HG02588 (cell line): ENCODE results near the gene RASGEF1C.
"Not testable (repeated sequence)": the region's sequence is repeated elsewhere in the genome, so short reads cannot be mapped to it uniquely, and the experiment has no call there.

Source experiments
- ATAC-seq: cut with Tn5 transposase; IDR thresholded peaks from one replicate; pipeline ENCODE4 v1.9.1; 2021; ENCODE audit warnings: mild to moderate bottlenecking, moderate library complexity; ENCODE audit not compliant: unreplicated experiment

The RASGEF1C gene

GRCh38 chr5:180104168-180104530 is 104.9 kb downstream of the RASGEF1C start:
- no peak for ATAC-seq

DNA sequence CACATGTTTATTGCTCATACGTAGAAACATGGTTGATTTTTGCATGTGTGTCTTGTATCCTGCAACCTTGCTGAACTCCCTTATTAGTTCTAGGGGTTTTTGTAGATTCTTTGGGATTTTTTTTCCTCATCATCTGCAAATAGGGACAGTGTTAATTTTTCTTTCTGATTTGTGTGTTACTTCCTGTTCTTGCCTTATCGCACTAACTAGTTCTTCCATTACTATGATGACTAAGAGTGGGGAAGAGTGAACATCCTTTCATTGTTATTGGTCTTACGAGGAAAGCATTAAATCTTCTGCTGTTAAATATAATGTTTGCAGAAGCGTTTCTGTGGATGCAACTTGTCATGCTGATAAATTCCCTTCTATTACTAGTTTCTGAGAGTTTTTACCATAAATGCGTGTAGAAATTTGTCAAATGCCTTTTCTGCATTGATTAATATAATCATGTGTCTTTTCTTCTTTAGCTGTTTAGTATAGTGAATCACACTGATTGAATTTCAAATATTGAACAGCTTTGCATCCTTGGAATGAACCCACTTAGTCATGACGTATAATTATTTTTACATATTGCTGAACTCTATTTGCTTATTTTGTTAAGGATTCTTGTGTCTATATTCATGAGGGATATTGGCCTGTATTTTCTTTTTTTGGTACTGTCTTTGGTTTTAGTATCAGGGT is 105.4 kb downstream of the RASGEF1C start:
- no peak for ATAC-seq

DNA sequence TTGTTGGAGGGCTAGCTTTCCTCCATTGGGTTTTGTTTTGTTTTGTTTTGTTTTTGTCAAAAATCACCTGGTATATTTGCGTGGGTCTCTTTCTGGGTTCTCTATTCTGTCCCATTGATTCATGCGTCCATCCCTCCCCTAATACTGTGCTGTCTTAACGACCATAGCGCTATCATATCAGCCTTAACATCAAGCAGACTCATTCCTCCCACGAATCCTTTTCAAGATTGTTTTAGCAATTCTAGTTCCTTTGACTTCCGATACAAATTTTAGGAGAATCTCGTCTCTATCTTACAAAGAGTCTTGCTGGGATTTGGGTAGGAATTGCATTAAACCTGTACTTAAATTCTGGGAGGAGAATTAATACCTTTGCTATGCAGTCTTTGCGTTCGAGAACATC is 106.4 kb downstream of the RASGEF1C start:
- ATAC-seq: no peak

- no peak for ATAC-seq
Measured at GRCh38 chr5:180101451-180102105, 107.4 kb downstream of the RASGEF1C start.

DNA sequence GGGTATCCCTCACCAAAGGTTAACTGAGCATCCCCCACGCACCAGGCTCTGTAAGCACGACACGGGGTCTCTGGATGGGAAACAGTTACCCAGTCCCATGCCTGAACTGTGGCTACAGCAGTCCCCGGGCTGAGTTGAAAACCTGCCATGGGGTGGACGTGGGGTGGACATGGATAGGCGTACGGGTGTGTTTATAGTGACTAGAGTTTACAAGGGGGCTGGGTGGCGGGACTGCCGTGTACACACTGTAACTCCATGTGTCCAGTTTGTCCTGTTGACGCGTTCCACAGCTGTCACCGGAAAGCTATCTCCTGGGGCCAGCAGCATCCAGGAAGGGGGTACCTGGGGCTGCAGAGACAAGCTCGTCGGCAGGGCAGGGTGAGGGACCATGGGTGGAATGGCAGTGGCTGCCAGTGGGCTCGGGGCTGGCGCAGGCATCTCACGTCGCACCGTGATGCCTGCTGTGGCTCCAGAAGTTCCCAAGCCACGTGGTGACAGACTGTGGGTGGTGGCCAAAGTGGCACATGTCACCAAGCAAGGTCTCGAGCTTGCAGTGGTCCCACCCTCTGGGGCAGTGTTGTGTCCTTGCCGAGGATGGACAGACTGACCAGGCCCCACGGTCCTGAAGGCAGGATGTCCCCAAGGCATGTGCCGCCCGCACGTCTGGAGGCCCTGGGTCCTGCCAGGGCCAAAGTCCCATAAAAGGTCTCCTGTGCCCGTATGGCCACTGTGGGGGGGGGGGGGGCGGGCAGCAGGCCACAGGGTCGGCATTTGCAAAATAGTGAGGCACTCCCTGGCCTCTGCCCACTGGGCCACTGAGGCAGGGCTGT is 108.2 kb downstream of the RASGEF1C start:
- no peak for ATAC-seq

DNA sequence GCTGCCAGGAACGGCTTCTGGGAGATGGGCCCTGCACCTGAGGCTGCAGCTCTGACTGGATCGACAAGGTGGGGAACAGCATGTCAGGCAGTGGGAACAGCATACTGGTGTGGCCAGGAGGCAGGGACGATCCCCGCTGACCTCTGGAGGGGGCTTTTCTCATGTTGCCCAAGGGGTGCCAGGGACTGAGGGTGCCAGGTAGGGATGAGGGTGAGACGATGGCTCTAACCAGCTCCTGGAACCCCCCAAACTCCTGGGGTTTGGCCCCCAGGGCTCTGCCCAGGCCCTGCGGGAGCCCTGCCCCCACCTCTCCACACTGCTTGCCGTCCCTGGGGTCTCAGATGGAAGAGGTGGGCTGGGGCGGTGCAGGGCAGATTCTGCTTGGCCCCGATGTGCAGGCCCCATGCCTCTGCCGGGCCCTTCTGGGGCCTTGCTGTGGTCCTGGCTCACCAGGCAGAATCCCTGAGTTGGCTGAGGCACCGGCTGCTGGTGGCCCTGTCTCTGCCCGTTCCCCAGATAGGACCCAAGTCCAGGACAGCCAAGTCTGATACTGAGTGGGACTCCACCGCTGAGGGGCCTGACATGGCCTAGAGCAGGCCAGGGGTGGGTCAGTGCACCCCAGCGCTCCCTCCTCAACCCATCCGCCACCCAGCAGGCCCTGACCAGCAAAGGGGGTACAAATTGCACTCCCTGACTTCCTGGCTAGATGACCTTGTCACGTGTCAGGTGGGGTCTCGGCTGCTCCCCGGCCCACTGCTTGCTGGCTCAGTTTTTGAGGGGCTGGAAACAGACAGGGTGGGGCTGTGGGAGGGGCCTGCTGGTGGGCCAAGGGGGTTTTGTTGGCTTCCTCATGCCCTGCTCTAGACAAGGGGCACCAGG is 109.0 kb downstream of the RASGEF1C start:
- no peak for ATAC-seq

GRCh38 chr5:180098991-180099732 is 109.8 kb downstream of the RASGEF1C start:
- ATAC-seq: no peak

DNA sequence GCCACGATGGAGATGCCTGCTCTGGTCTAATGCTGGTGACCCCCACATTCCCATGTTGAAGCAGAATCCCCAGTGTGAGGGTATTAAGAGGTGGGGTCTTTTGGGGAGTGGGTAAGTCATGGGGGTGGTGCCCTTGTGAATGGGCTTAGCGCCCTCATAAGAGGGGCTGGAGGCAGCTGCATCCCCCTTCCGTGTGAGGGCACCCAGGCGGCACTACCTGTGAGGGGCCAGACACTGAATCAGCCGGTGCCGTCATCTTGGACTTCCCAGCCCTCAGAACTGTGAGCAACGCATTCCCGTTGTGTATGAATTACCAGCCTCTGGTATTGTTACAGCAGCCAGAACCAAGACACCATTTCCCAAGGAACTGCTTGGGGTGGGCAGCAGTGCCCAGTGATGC is 110.5 kb downstream of the RASGEF1C start:
- ATAC-seq: no peak

- no peak for ATAC-seq
Measured at GRCh38 chr5:180097926-180098325, 111.1 kb downstream of the RASGEF1C start.

DNA sequence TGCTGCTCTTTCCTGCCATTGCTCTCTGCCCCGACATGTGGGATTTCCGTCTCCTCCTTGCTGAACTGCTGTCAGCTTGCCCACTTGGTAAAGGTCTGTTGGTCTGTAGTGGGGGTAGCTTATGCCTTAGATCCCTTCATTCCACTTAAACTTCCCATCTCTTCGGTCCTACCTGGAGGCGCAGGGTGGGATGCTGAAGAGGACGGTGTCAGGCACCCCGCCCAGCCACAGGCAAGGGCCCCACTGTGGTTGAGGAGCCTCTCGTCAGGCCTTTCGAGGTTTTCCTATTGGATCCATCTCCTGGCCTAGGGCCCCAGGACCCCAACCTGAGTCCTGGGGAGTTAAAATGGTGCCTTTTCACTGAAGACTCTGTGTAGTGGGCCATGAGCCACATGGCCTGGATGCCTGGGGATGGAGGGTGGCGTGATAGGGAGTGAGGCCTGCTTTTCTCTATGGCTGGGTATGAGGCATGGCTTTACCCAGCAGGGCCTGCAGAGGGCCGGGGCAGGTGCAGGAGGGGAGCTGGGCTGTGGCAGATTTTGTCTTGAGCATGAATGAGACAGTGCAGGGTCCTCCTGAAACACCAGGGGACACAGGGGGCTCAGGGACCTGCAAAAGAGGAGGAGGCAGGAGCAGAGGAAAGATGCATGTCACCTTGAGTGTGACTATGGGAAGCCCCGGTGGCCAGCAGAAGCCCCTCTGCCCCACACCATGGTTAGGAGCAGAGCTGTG is 111.7 kb downstream of the RASGEF1C start:
- no peak for ATAC-seq

DNA sequence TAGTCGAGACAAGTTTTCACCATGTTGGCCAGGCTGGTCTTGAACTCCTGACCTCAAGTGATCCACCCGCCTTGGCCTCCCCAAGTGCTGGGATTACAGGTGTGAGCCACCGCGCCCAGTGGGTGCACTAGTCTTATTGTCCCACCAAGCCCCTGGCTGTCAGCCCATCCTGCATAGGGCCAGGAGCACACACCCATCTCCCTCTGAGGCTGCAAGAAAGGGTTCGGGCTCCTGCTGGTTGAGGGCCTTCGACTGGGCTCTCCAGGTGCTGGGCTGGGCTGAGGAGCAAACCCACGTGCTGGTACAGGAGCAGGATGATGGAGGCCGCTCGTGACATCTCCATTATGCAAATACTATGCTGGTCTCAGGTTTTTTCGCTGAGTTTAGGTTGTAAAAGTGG is 112.4 kb downstream of the RASGEF1C start:
- ATAC-seq: no peak

GRCh38 chr5:180095545-180095944 is 113.5 kb downstream of the RASGEF1C start:
- ATAC-seq: no peak

- no peak for ATAC-seq
Measured at GRCh38 chr5:180093651-180094382, 115.2 kb downstream of the RASGEF1C start.

DNA sequence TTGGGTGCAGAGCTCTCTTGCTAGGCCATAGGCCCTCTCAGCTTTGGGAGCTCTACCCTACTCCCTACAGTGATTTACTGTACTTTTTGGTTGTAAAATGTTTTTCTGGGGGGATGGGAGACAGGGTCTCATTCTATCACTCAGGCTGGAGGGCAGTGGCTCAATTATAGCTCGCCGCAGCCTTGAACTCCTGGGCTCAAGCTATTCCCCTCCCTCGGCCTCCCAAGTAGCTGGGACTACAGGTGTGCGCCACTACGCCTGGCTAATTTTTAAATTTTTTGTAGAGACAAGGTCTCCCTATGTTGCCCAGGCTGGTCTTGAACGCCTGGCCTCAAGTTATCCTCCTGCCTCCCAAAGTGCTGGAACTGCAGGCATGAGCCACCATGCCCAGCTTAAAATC is 115.8 kb downstream of the RASGEF1C start:
- no peak for ATAC-seq

GRCh38 chr5:180090769-180091546 is 118.1 kb downstream of the RASGEF1C start:
- no peak for ATAC-seq

DNA sequence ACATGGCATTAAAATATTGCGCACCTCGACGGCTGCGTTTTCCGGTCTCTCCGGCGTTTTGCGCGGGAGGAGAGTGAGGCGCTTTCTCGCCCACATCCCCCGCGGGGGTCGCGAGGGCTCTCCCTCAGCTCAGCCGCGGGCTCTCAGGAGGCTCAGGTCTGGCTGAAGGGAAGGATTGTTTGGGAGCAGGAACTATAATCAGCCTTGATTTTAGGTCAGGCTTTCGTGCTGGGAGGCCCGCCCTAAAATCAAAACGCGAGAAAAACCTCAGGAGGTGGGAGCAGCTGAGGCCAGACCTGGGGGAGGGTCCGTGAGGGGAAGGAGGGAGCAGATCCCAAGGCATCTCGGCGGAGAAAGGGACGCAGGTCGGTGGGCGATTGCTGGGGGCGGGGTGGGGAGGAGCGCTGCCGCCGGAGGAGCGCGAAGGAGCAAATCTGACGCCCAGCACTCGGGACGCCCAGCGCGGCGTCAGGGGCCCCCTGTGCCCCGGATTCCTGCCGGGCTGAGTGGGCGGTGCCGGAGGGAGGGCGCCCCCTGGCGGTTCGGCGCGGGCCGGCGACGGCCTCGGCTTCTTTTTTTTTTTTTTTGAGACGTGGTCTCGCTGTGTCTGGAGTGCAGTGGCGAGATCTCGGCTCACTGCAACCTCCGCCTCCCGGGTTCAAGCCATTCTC is 118.8 kb downstream of the RASGEF1C start:
- ATAC-seq: no peak

- ATAC-seq: not testable (repeated sequence)
Measured at GRCh38 chr5:180089628-180090027, 119.4 kb downstream of the RASGEF1C start.

DNA sequence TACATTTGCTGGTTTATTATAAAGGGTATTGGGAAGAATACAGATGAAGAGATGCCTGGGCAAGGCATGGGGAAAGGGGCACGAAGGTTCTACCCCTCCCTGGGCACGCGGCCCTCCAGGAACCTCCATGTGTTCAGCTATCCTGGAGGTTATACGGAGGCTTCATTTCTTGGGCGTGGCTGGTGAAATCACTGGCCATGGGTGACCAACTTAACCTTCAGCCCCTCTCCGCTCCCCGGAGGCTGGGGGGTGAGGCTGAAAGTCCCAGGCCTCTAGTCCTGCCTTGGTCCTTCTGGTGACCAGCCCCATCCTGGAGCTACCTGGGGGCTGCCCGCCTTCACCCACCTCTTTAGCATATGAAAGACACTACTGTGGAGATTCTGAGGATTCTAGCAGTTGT is 120.5 kb downstream of the RASGEF1C start:
- ATAC-seq: no peak
